SK-N-SH (cell line): ENCODE measurements around the gene MLLT6. TPM values are rescaled to one million over a fixed set of nuclear protein-coding genes. Genes with fewer than 3 reads are reported as not detected.
"Not testable (repeated sequence)": the region's sequence is repeated elsewhere in the genome, so short reads cannot be mapped to it uniquely, and the experiment has no call there.

Experiments used
- CTCF ChIA-PET: fragments of 300-600, 350-600 bp; formaldehyde crosslinking; extraction: SDS; loops from one replicate; lab custom pipeline; 2021; lab: Yijun Ruan, JAX
- POLR2A ChIA-PET: fragments of 350-600 bp; sonication (Branson Sonifier 250); formaldehyde crosslinking; extraction: SDS; loops from one replicate; lab custom pipeline; 2020; ENCODE audit warnings: antibody characterized with exemption, inconsistent platforms; lab: Yijun Ruan, JAX
- DNase-seq: peaks from one replicate; pipeline ENCODE4 v3.0.0; 2012
- H2AFZ ChIP-seq: fragments of 200-600 bp; sonication (generic); 2 replicates; pipeline ENCODE4 v1.8.1; 2016; ENCODE audit warnings: antibody characterized with exemption, mild to moderate bottlenecking, low read depth
- H3F3A ChIP-seq: fragments of 200-600 bp; sonication (generic); replicated peaks from 2 replicates; pipeline ENCODE3; 2016; ENCODE audit warnings: antibody characterized with exemption, mild to moderate bottlenecking; ENCODE audit not compliant: insufficient read depth
- H3K27ac ChIP-seq, 2 experiments: fragments of 200-500 bp in 1 of 2; fragments of 200-600 bp in 1 of 2; sonication (Bioruptor generic) in 1 of 2; sonication (generic), shearing (Covaris generic) in 1 of 2; 2 replicates each; pipeline versions ENCODE4 v1.5.1 to v1.6.1; 2014 to 2016; ENCODE audit warnings: low read depth in 2 of 2, inconsistent platforms in 1 of 2, low read length in 1 of 2, mild to moderate bottlenecking in 1 of 2, mixed read lengths in 1 of 2
- H3K27me3 ChIP-seq: fragments of 200-600 bp; sonication (generic), shearing (Covaris generic); 2 replicates; pipeline ENCODE4 v1.6.1; 2016; ENCODE audit warnings: mixed run types; ENCODE audit not compliant: insufficient read depth
- H3K36me3 ChIP-seq, 2 experiments: fragments of 200-500 bp in 1 of 2; fragments of 200-600 bp in 1 of 2; sonication (Bioruptor generic) in 1 of 2; sonication (generic) in 1 of 2; replicated peaks in 1 of 2; 2 replicates each; pipeline versions ENCODE3 to v1.5.1; 2014 to 2016; ENCODE audit warnings: low read length in 1 of 2, mild to moderate bottlenecking in 1 of 2; ENCODE audit not compliant: insufficient read depth in 2 of 2, control insufficient read depth in 1 of 2
- H3K4me1 ChIP-seq, 2 experiments: fragments of 200-500 bp in 1 of 2; fragments of 200-600 bp in 1 of 2; sonication (Bioruptor generic) in 1 of 2; sonication (generic), shearing (Covaris generic) in 1 of 2; 2 replicates each; pipeline versions ENCODE4 v1.5.1 to v1.6.1; 2014 to 2016; ENCODE audit warnings: low read depth in 1 of 2, low read length in 1 of 2, mixed run types in 1 of 2; ENCODE audit not compliant: insufficient read depth in 2 of 2, control insufficient read depth in 1 of 2
- H3K4me2 ChIP-seq: fragments of 200-600 bp; sonication (generic), shearing (Covaris generic); 2 replicates; pipeline ENCODE4 v1.6.1; 2017; ENCODE audit warnings: mixed run types
- H3K4me3 ChIP-seq, 2 experiments: fragments of 200-500 bp in 1 of 2; fragments of 200-600 bp in 1 of 2; sonication (Bioruptor generic) in 1 of 2; sonication (generic), shearing (Covaris generic) in 1 of 2; 2 replicates each; pipeline versions ENCODE4 v1.5.1 to v1.8.1; 2014 to 2016; ENCODE audit warnings: low read depth in 2 of 2, inconsistent platforms in 1 of 2, low read length in 1 of 2, mild to moderate bottlenecking in 1 of 2, mixed read lengths in 1 of 2, moderate library complexity in 1 of 2
- H3K79me2 ChIP-seq: fragments of 200-600 bp; sonication (generic); 2 replicates; pipeline ENCODE4 v1.8.1; 2017; ENCODE audit warnings: mild to moderate bottlenecking; ENCODE audit not compliant: insufficient read depth
- H3K9ac ChIP-seq: fragments of 200-600 bp; sonication (generic); 2 replicates; pipeline ENCODE4 v1.6.1; 2017; ENCODE audit warnings: mixed run types
- H3K9me2 ChIP-seq: fragments of 200-600 bp; sonication (generic); 2 replicates; pipeline ENCODE4 v1.6.1; 2017; ENCODE audit warnings: mixed run types
- H3K9me3 ChIP-seq: fragments of 200-600 bp; sonication (generic); 2 replicates; pipeline ENCODE4 v1.6.1; 2017; ENCODE audit warnings: mixed run types, mild to moderate bottlenecking, moderate library complexity
- H4K20me1 ChIP-seq: fragments of 200-600 bp; sonication (generic); 2 replicates; pipeline ENCODE4 v1.6.1; 2017; ENCODE audit warnings: mild to moderate bottlenecking, mixed run types; ENCODE audit not compliant: insufficient read depth
- ELF1 ChIP-seq: IDR thresholded peaks from 2 replicates; pipeline ENCODE4 v1.4.0; 2012
- FOSL2 ChIP-seq: IDR thresholded peaks from 2 replicates; pipeline ENCODE4 v1.4.0; 2012; ENCODE audit warnings: low read depth, mild to moderate bottlenecking, moderate library complexity, borderline replicate concordance
- FOXJ3 ChIP-seq: sonication (generic); formaldehyde crosslinking; IDR thresholded peaks from 2 replicates; pipeline ENCODE4 v1.5.1; 2020; ENCODE audit warnings: mild to moderate bottlenecking, missing genetic modification reagents
- FOXM1 ChIP-seq: IDR thresholded peaks from 2 replicates; pipeline ENCODE4 v1.4.0; 2012; ENCODE audit warnings: low read depth, mild to moderate bottlenecking
- JUND ChIP-seq: IDR thresholded peaks from 2 replicates; pipeline ENCODE4 v1.4.0; 2012
- MEF2A ChIP-seq: IDR thresholded peaks from 2 replicates; pipeline ENCODE4 v1.4.0; 2012; ENCODE audit warnings: low read depth, borderline replicate concordance
- NFIC ChIP-seq: IDR thresholded peaks from 2 replicates; pipeline ENCODE4 v1.4.0; 2012; ENCODE audit warnings: borderline replicate concordance
- POLR2AphosphoS5 ChIP-seq: IDR thresholded peaks from 2 replicates; pipeline ENCODE4 v1.6.1; 2012; ENCODE audit warnings: low read depth, low read length
- RAD21 ChIP-seq: IDR thresholded peaks from 2 replicates; pipeline ENCODE4 v1.6.1; 2012; ENCODE audit warnings: mild to moderate bottlenecking, low read length
- RCOR1 ChIP-seq: fragments of 150-350 bp; IDR thresholded peaks from 2 replicates; pipeline ENCODE4 v1.6.1; 2017; ENCODE audit warnings: antibody characterized with exemption, low read length
- TAF1 ChIP-seq: IDR thresholded peaks from 2 replicates; pipeline ENCODE4 v1.6.1; 2012; ENCODE audit warnings: low read depth, mild to moderate bottlenecking, low read length, moderate library complexity, borderline replicate concordance
- TEAD4 ChIP-seq: IDR thresholded peaks from 2 replicates; pipeline ENCODE4 v1.4.0; 2012; ENCODE audit warnings: mild to moderate bottlenecking, borderline replicate concordance; ENCODE audit not compliant: insufficient read depth
- YY1 ChIP-seq: IDR thresholded peaks from 2 replicates; pipeline ENCODE4 v1.4.0; 2012; ENCODE audit warnings: low read depth, mild to moderate bottlenecking
- WGBS: methylation state at CpG from one replicate; pipeline ENCODE4 v1.1.6; 2017; ENCODE audit warnings: low lambda C conversion rate; 5-methylcytosine and 5-hydroxymethylcytosine counted together
- polyA plus RNA-seq, 3 experiments: library from polyadenylated mRNA; depleted of rRNA; stranded (reverse); fragments of >200 nt; gene quantifications; 2 replicates each; pipeline ENCODE4 v1.2.3, GENCODE V29; 2012
- TF ChIP-seq, protein P1 (sequence below): fragments of 150-350 bp; IDR thresholded peaks from 2 replicates; pipeline ENCODE4 v1.6.1; 2017; ENCODE audit warnings: antibody characterized with exemption, low read length, low read depth, borderline replicate concordance
- TF ChIP-seq, protein P2 (sequence below): fragments of 200-600 bp; sonication (generic); IDR thresholded peaks from 2 replicates; pipeline ENCODE4 v1.6.1; 2017; ENCODE audit warnings: antibody characterized with exemption, mild to moderate bottlenecking, moderate library complexity
- TF ChIP-seq, protein P3 (sequence below): IDR thresholded peaks from 2 replicates; pipeline ENCODE4 v1.4.0; 2012; ENCODE audit warnings: low read depth, borderline replicate concordance
- TF ChIP-seq, protein P4 (sequence below): IDR thresholded peaks from 2 replicates; pipeline ENCODE4 v1.4.0; 2012; ENCODE audit warnings: low read depth

MLLT6 gene
- polyA plus RNA-seq, 1 of the 3 experiments (the other 2 are of a cell fraction): 41.5 TPM

DNA sequence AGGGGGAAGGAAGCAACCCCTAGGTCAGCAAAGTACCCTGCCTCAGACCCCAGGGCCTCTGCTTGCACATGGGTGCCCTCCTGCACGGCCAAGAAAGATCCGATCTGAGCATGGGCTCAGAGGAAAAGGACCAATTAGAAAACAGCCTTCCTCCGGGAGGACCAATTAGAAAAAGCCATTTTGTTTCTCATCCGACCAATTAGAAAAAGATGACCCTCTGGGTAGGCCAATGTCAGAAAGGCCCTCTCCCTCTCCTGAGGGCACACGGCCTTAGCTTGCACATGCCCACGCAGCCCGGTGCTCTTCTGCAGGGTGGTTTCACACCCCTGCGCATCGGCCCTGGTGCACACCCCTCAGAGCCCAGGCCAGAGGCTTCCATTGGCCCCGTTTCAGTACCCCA, 20.0 kb downstream of the MLLT6 start (continued):
- TF ChIP-seq ELF1: no peak

DNA sequence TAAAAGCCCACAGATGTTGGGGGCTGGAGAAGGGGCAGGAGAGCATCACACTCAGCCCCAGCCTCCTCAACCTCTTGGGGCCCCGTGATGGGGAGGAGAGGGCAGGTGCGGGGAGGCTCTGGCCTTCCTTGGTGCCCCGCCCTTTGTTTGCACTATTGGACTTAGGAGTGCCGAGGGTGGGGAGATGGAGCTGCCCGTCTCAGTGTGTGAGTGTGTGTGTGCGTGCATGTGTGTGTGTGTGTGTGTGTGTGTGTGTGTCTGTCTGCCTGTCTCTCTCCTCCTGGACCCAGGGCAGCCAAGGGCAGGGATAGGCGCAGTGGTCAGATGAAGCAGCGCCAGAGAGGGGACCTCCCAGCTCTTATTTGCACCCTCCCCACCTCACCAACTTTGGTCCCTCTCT, 21.1 kb downstream of the MLLT6 start:
- H3K4me1 ChIP-seq: peaks cover 8 to 50% of the 10 kb centered on the region in 2 experiments; a peak in 1 of 4 replicates
- CTCF ChIA-PET: interaction anchor here (3.4 to 5.4 kb wide), 2 partner anchors 8 to 49 kb away, joined by 18 to 36 read pairs; no protein-coding TSS in a partner anchor
- H3K4me2 ChIP-seq, H3K79me2 ChIP-seq, H3K27me3 ChIP-seq, H2AFZ ChIP-seq, H3K9me3 ChIP-seq, H3K9ac ChIP-seq, H3K4me3 ChIP-seq, H3K27ac ChIP-seq, DNase-seq, H3K9me2 ChIP-seq, POLR2A ChIA-PET, H4K20me1 ChIP-seq: not testable (repeated sequence)
- H3K36me3 ChIP-seq: peaks cover 7 to 16% of the 10 kb centered on the region in 2 experiments
- WGBS: 86% methylated on average over 3 of the region's 8 CpGs
- H3F3A ChIP-seq: peaks cover 22% of the 10 kb centered on the region

DNA sequence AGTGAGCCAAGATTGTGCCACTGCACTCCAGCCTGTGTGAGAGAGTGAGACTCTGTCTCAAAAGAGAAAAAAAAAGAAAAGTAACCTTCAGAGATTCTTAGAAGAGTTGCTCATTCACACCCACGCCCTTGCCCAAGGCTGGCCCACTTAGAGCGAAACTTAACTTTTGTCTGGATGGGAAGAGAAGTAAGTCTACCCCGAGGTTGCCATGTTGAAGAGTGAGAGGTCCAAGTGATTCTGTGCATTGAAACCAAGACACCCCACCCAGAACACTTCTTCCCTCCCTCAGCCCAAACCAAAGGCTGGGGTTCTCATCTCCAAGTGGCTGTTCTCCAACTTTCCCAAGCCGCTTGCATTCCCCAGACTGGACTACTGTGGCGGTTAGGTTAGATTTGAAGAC, 22.7 kb downstream of the MLLT6 start:
- no peak overlapping the region for H3K27ac ChIP-seq
- H3K4me2 ChIP-seq: no peak overlapping the region
- peaks cover 4 to 6% of the 10 kb centered on the region in 2 experiments for H3K36me3 ChIP-seq
- 96% methylated on average over 5 of the region's 5 CpGs for WGBS
- peaks cover 5% of the 10 kb centered on the region; the same call in 1 of the 2 replicates for H4K20me1 ChIP-seq
- no peak for TF ChIP-seq RCOR1
- no peak for TF ChIP-seq TEAD4
- TF ChIP-seq RAD21: no peak
- TF ChIP-seq, protein P1, sequence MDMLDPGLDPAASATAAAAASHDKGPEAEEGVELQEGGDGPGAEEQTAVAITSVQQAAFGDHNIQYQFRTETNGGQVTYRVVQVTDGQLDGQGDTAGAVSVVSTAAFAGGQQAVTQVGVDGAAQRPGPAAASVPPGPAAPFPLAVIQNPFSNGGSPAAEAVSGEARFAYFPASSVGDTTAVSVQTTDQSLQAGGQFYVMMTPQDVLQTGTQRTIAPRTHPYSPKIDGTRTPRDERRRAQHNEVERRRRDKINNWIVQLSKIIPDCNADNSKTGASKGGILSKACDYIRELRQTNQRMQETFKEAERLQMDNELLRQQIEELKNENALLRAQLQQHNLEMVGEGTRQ: no peak
- no peak for TF ChIP-seq YY1
- TF ChIP-seq MEF2A: no peak
- TF ChIP-seq, protein P2, sequence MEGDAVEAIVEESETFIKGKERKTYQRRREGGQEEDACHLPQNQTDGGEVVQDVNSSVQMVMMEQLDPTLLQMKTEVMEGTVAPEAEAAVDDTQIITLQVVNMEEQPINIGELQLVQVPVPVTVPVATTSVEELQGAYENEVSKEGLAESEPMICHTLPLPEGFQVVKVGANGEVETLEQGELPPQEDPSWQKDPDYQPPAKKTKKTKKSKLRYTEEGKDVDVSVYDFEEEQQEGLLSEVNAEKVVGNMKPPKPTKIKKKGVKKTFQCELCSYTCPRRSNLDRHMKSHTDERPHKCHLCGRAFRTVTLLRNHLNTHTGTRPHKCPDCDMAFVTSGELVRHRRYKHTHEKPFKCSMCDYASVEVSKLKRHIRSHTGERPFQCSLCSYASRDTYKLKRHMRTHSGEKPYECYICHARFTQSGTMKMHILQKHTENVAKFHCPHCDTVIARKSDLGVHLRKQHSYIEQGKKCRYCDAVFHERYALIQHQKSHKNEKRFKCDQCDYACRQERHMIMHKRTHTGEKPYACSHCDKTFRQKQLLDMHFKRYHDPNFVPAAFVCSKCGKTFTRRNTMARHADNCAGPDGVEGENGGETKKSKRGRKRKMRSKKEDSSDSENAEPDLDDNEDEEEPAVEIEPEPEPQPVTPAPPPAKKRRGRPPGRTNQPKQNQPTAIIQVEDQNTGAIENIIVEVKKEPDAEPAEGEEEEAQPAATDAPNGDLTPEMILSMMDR: no peak
- TF ChIP-seq, protein P3, sequence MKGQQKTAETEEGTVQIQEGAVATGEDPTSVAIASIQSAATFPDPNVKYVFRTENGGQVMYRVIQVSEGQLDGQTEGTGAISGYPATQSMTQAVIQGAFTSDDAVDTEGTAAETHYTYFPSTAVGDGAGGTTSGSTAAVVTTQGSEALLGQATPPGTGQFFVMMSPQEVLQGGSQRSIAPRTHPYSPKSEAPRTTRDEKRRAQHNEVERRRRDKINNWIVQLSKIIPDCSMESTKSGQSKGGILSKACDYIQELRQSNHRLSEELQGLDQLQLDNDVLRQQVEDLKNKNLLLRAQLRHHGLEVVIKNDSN: no peak
- no peak for TF ChIP-seq JUND
- no peak for TF ChIP-seq POLR2AphosphoS5
- TF ChIP-seq TAF1: no peak
- TF ChIP-seq NFIC: no peak
- TF ChIP-seq FOSL2: no peak
- TF ChIP-seq, protein P4, sequence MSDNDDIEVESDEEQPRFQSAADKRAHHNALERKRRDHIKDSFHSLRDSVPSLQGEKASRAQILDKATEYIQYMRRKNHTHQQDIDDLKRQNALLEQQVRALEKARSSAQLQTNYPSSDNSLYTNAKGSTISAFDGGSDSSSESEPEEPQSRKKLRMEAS: no peak
- no peak for TF ChIP-seq FOXJ3 (CRISPR knock-in tag)
- no peak for TF ChIP-seq FOXM1
- no peaks in the 10 kb centered on the region for H3K27me3 ChIP-seq
- CTCF ChIA-PET: interaction anchor here (0.9 to 3.4 kb wide), 4 partner anchors 11 to 74 kb away, joined by 3 to 18 read pairs (median 3); no protein-coding TSS in a partner anchor
- no peak for DNase-seq
- no peak overlapping the region for H3K9ac ChIP-seq
- no peaks in the 10 kb centered on the region for H3K9me2 ChIP-seq
- no peaks in the 10 kb centered on the region for H3K9me3 ChIP-seq
- POLR2A ChIA-PET: interaction anchor here (1.6 kb wide), 1 partner anchor 22 kb away, joined by 5 read pairs; the partner anchor contains the start of gene MLLT6
- peaks cover 20% of the 10 kb centered on the region; the same call in 1 of the 2 replicates for H3K79me2 ChIP-seq
- peaks cover 33% of the 10 kb centered on the region for H3F3A ChIP-seq
- no peak overlapping the region for H2AFZ ChIP-seq
- H3K4me1 ChIP-seq: peaks cover 12 to 61% of the 10 kb centered on the region in 2 experiments; a peak in 1 of 4 replicates
- H3K4me3 ChIP-seq: no peak overlapping the region
